Fibroblast of the conjunctiva (primary cell): ENCODE data around the gene TMEM196.

Source experiments
- DNase-seq: peaks from one replicate; pipeline ENCODE4 v3.0.0-alpha.2; 2010; ENCODE audit warnings: low read depth

TMEM196 gene

GRCh38 chr7:19772841-19773760, at the start of gene TMEM196:
Gene TMEM196, minus strand, starts transcription at chr7:19773617. Its CDS starts 921 bp downstream, at chr7:19772696.
- DNase-seq: no peak

- DNase-seq: no peak
These were observed 42.7 kb upstream of the TMEM196 start for GRCh38 chr7:19816128-19816527.

- no peak for DNase-seq
These were observed 42.1 kb upstream of the TMEM196 start for GRCh38 chr7:19815546-19815945.

GRCh38 chr7:19814776-19815175, 41.4 kb upstream of the TMEM196 start:
- DNase-seq: no peak

GRCh38 chr7:19811386-19811785, 38.0 kb upstream of the TMEM196 start:
- no peak for DNase-seq

GRCh38 chr7:19798986-19799385, 25.6 kb upstream of the TMEM196 start:
- no peak for DNase-seq

GRCh38 chr7:19783541-19783940, 10.1 kb upstream of the TMEM196 start:
- DNase-seq: no peak

GRCh38 chr7:19776981-19777380, 3.6 kb upstream of the TMEM196 start:
- DNase-seq: no peak

GRCh38 chr7:19775578-19775977, 2.2 kb upstream of the TMEM196 start:
- no peak for DNase-seq

- DNase-seq: no peak
These were observed 1.1 kb downstream of the TMEM196 start for GRCh38 chr7:19772306-19772705.

GRCh38 chr7:19762631-19763030, 10.8 kb downstream of the TMEM196 start:
- DNase-seq: peak; percentile 5

- peak; percentile 29 for DNase-seq
These were observed 18.8 kb downstream of the TMEM196 start for GRCh38 chr7:19754521-19755116.

GRCh38 chr7:19752020-19752419, 21.4 kb downstream of the TMEM196 start:
- no peak for DNase-seq

GRCh38 chr7:19749658-19750057, 23.8 kb downstream of the TMEM196 start:
- DNase-seq: no peak

GRCh38 chr7:19747740-19748339, 25.6 kb downstream of the TMEM196 start:
- peak; percentile 9 for DNase-seq

GRCh38 chr7:19744075-19744474, 29.3 kb downstream of the TMEM196 start:
- DNase-seq: no peak

GRCh38 chr7:19728716-19729115, 44.7 kb downstream of the TMEM196 start:
- no peak for DNase-seq

- DNase-seq: no peak
These were observed 47.6 kb downstream of the TMEM196 start for GRCh38 chr7:19725770-19726169.

GRCh38 chr7:19715499-19715898, 57.9 kb downstream of the TMEM196 start:
- DNase-seq: no peak

- peak; percentile 22 for DNase-seq
These were observed 59.7 kb downstream of the TMEM196 start for GRCh38 chr7:19713676-19714075.

- no peak for DNase-seq
These were observed 64.2 kb downstream of the TMEM196 start for GRCh38 chr7:19709249-19709578.

GRCh38 chr7:19708397-19709248, 64.8 kb downstream of the TMEM196 start, which contains the start of gene POLR1F:
Gene POLR1F, minus strand, starts transcription at chr7:19709037. Its CDS starts 21 bp downstream, at chr7:19709016.
- DNase-seq: peak; percentile 86
